Sigmoid colon (tissue), 7 donors: Measurements from ENCODE around the gene LRP1B. TPM values are rescaled to one million over a fixed set of nuclear protein-coding genes. Genes with fewer than 3 reads are reported as not detected.

Source experiments
- DNase-seq: peaks from one replicate; pipeline ENCODE4 v3.0.0-alpha.2; 2019
- H3K27ac ChIP-seq, 4 donors: fragments of 200-600 bp; sonication (generic); one replicate each; pipeline ENCODE4 v1.5.1; 2016 to 2019; ENCODE audit warnings: mild to moderate bottlenecking in 1 of 4
- H3K27me3 ChIP-seq, 3 donors: fragments of 200-600 bp; sonication (generic); one replicate each; pipeline ENCODE4 v1.5.1; 2019; ENCODE audit warnings: mild to moderate bottlenecking in 1 of 3
- H3K36me3 ChIP-seq, 4 donors: fragments of 200-600 bp; sonication (generic); one replicate each; pipeline ENCODE4 v1.5.1; 2016 to 2019
- H3K4me1 ChIP-seq, 4 donors: fragments of 200-600 bp; sonication (generic); one replicate each; pipeline ENCODE4 v1.5.1; 2017 to 2019
- H3K4me3 ChIP-seq, 4 donors: fragments of 200-600 bp; sonication (generic); one replicate each; pipeline ENCODE4 v1.5.1; 2017 to 2019; ENCODE audit warnings: mild to moderate bottlenecking in 2 of 4, moderate library complexity in 1 of 4
- H3K9me3 ChIP-seq, 4 donors: fragments of 200-600 bp in 3 of 4; sonication (generic) in 3 of 4; one replicate each; pipeline versions ENCODE4 v1.5.1 to v1.6.1; 2013 to 2019
- CTCF ChIP-seq, 4 experiments: fragments of 450-650 bp in 3 of 4; fragments of 200-600 bp in 1 of 4; IDR thresholded peaks; one replicate each; pipeline ENCODE4 v1.5.1; 2016 to 2019; ENCODE audit warnings: antibody characterized with exemption in 4 of 4, mild to moderate bottlenecking in 3 of 4, moderate library complexity in 2 of 4
- EP300 ChIP-seq, 4 donors: sonication (generic); formaldehyde crosslinking; IDR thresholded peaks; one replicate each; pipeline ENCODE4 v1.6.1; 2017; ENCODE audit warnings: antibody characterized with exemption in 4 of 4
- POLR2A ChIP-seq, 2 donors: fragments of 450-650 bp; IDR thresholded peaks; one replicate each; pipeline ENCODE4 v1.6.1; 2016; ENCODE audit warnings: antibody characterized with exemption in 2 of 2, mild to moderate bottlenecking in 2 of 2, moderate library complexity in 2 of 2
- POLR2AphosphoS5 ChIP-seq, 4 donors: sonication (generic); formaldehyde crosslinking; IDR thresholded peaks; one replicate each; pipeline ENCODE4 v1.6.1; 2017; ENCODE audit warnings: antibody characterized with exemption in 4 of 4
- WGBS, 2 donors: extraction: QIAGEN DNeasy Blood & Tissue Kit; methylation state at CpG; one replicate each; pipeline ENCODE4 v1.1.7; 2013; 5-methylcytosine and 5-hydroxymethylcytosine counted together
- intact Hi-C: fragments of 100-400 bp; cut with DNase I; formaldehyde crosslinking; loops from one replicate; pipeline ENCODE4 v1.15.1; 2023
- polyA plus RNA-seq, 3 donors: library from polyadenylated mRNA; stranded (reverse); fragments of 200-250 nt; gene quantifications; one replicate each; pipeline ENCODE4 v1.2.3, GENCODE V29; 2013
- total RNA-seq, 4 donors: library from RNA; depleted of rRNA; stranded (reverse); fragments of >200 nt; gene quantifications; one replicate each; pipeline ENCODE4 v1.1.0, GENCODE V29; 2016
- donor health status: healthy with polysubstance abuse.
- donor health status: Bipolar disorder and iron deficiency.
- donor health status: healthy.

LRP1B gene
- total and polyA plus RNA-seq, 7 donors, result 0.06 to 5.1 (median 2.0) TPM; not detected in 1

DNA sequence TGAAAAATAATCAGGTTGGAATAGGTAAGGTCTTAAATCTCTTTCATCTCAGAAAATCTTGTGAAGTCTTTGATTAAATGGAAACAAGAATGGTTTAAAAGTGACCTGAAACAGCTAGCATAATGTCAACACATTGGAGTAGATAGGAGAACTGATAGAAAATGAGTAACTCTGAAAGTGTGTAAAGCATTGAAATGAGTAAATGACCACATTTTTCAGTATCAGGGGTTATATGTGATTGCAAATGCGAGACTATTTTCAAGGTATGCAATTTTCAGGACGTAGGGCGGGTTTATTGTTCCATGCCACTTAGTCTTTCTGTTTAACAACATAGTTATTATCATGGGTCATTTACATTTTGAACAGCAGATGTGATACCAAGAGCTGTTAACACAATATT lies 1383.2 kb downstream of the LRP1B start:
- no peaks in the 10 kb centered on the region for H3K9me3 ChIP-seq
- no peak overlapping the region for H3K27ac ChIP-seq
- no peaks in the 10 kb centered on the region for H3K36me3 ChIP-seq
- no peaks in the 10 kb centered on the region for H3K27me3 ChIP-seq
- H3K4me3 ChIP-seq, result no peak overlapping the region
- no peak for DNase-seq
- no peaks in the 10 kb centered on the region for H3K4me1 ChIP-seq
- 80 to 81% methylated on average over 3 of the region's 3 CpGs for WGBS, 2 donors
- TF ChIP-seq CTCF (IDR thresholded peaks at IDR 0.05) (no peak), POLR2AphosphoS5 (IDR thresholded peaks at IDR 0.05) (no peak), POLR2A (IDR thresholded peaks at IDR 0.05) (no peak), EP300 (IDR thresholded peaks at IDR 0.05) (no peak)
- intact Hi-C loops, result no loop called here

- 44 to 81% methylated on average over 2 of the region's 2 CpGs for WGBS, 2 donors
- H3K27me3 ChIP-seq, result no peaks in the 10 kb centered on the region
- TF ChIP-seq EP300 (IDR thresholded peaks at IDR 0.05) (no peak), CTCF (IDR thresholded peaks at IDR 0.05) (no peak), POLR2A (IDR thresholded peaks at IDR 0.05) (no peak), POLR2AphosphoS5 (IDR thresholded peaks at IDR 0.05) (no peak)
- no peak overlapping the region for H3K4me3 ChIP-seq
- no peaks in the 10 kb centered on the region for H3K9me3 ChIP-seq
- H3K27ac ChIP-seq, result no peak overlapping the region
- DNase-seq, result no peak
- no peaks in the 10 kb centered on the region for H3K36me3 ChIP-seq
- intact Hi-C loops, result no loop called here
- H3K4me1 ChIP-seq, result no peaks in the 10 kb centered on the region
These were observed 1383.7 kb downstream of the LRP1B start for GRCh38 chr2:140747090-140747489.

DNA sequence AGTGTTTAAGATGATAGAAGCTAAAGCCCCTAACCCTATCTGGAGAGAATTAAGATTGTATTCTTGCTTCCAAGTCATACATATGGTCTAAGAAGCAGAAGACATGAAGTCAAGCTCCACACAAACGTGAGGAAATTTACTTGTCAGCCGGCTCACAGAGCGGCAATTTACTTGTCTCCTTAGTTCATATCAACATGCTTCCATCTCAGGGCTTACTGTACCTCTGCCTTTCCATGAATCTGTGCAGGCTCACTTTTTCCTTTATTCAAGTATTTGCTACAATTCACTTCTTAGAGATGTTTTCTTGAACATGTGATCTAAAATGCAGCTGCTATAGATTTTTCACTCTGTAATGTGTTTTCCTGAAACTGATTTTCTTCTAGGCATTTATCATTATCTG lies 1386.4 kb downstream of the LRP1B start:
- no peaks in the 10 kb centered on the region for H3K4me1 ChIP-seq
- intact Hi-C loops, result no loop called here
- no peak for TF ChIP-seq POLR2AphosphoS5 (IDR thresholded peaks at IDR 0.05)
- no peak for TF ChIP-seq EP300 (IDR thresholded peaks at IDR 0.05)
- no peak for TF ChIP-seq POLR2A (IDR thresholded peaks at IDR 0.05)
- no peak for TF ChIP-seq CTCF (IDR thresholded peaks at IDR 0.05)
- DNase-seq, result no peak
- 88 to 90% methylated on average over 3 of the region's 3 CpGs for WGBS, 2 donors
- H3K36me3 ChIP-seq, result no peaks in the 10 kb centered on the region
- no peak overlapping the region for H3K4me3 ChIP-seq
- no peaks in the 10 kb centered on the region for H3K9me3 ChIP-seq
- no peaks in the 10 kb centered on the region for H3K27me3 ChIP-seq
- H3K27ac ChIP-seq, result no peak overlapping the region

DNA sequence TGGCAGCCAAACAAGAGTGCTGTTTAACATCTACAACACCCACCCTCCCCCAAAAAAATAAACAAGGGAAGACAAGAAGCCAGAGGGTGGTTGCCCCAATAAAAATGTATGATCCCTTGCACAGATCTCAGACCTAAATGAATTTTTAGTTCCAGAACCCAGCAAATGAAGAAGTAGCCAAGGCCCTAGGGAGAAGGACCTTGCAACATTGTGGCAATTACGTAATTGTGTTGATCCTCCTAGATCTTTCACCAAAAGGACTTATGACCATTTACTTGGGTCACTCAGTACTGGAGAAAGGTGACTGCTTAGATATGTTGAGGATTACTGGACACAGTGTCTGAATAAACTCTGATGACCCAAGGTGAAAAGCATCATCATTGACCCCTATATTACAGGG lies 1393.8 kb downstream of the LRP1B start:
- 92 to 93% methylated on average over 1 of the region's 1 CpG for WGBS, 2 donors
- TF ChIP-seq POLR2AphosphoS5 (IDR thresholded peaks at IDR 0.05) (no peak), POLR2A (IDR thresholded peaks at IDR 0.05) (no peak), EP300 (IDR thresholded peaks at IDR 0.05) (no peak), CTCF (IDR thresholded peaks at IDR 0.05) (no peak)
- Histone ChIP-seq H3K9me3 (no peaks in the 10 kb centered on the region), H3K4me3 (no peak overlapping the region), H3K27ac (no peak overlapping the region), H3K36me3 (no peaks in the 10 kb centered on the region), H3K27me3 (no peaks in the 10 kb centered on the region), H3K4me1 (no peaks in the 10 kb centered on the region)
- intact Hi-C loops, result no loop called here
- DNase-seq, result no peak

DNA sequence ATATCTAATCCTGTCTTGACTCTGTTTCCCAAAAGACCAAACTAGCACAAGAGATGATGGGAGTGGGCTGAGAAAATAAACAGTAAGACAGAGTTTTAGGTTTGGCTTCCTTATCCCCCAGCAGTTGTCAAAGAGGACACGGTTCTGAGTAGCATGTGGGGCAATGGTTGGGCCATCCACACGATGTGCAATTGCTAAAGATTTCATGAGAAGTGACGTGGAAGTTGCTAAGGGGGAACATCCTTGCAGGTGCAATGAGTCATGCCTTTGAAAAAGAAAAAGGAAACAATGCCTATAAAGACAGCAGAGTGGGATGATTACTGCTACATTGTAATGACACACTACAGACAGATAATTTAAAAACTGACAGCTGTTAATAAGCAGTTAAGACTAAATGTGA lies 1395.8 kb downstream of the LRP1B start:
- DNase-seq, result no peak
- no peaks in the 10 kb centered on the region for H3K4me1 ChIP-seq
- no peaks in the 10 kb centered on the region for H3K27me3 ChIP-seq
- intact Hi-C loops, result no loop called here
- 49 to 70% methylated on average over 3 of the region's 3 CpGs for WGBS, 2 donors
- no peaks in the 10 kb centered on the region for H3K36me3 ChIP-seq
- H3K9me3 ChIP-seq, result no peaks in the 10 kb centered on the region
- H3K27ac ChIP-seq, result no peak overlapping the region
- no peak overlapping the region for H3K4me3 ChIP-seq
- no peak for TF ChIP-seq CTCF (IDR thresholded peaks at IDR 0.05)
- TF ChIP-seq POLR2A (IDR thresholded peaks at IDR 0.05), result no peak
- TF ChIP-seq EP300 (IDR thresholded peaks at IDR 0.05), result no peak
- no peak for TF ChIP-seq POLR2AphosphoS5 (IDR thresholded peaks at IDR 0.05)
